Stimulated activated CD4-positive, alpha-beta T cell treated with anti-CD3 and anti-CD28 coated beads, Interleukin-2, amount 100 ng/mL, for 4 hours (primary cell): ENCODE measurements around the gene ANKS4B.
"Not testable (repeated sequence)": the region's sequence is repeated elsewhere in the genome, so short reads cannot be mapped to it uniquely, and the experiment has no call there.

Experiments used
- DNase-seq: peaks from one replicate; pipeline ENCODE4 v3.0.0-alpha.2; 2020; ENCODE audit warnings: low read depth

The ANKS4B gene

DNA sequence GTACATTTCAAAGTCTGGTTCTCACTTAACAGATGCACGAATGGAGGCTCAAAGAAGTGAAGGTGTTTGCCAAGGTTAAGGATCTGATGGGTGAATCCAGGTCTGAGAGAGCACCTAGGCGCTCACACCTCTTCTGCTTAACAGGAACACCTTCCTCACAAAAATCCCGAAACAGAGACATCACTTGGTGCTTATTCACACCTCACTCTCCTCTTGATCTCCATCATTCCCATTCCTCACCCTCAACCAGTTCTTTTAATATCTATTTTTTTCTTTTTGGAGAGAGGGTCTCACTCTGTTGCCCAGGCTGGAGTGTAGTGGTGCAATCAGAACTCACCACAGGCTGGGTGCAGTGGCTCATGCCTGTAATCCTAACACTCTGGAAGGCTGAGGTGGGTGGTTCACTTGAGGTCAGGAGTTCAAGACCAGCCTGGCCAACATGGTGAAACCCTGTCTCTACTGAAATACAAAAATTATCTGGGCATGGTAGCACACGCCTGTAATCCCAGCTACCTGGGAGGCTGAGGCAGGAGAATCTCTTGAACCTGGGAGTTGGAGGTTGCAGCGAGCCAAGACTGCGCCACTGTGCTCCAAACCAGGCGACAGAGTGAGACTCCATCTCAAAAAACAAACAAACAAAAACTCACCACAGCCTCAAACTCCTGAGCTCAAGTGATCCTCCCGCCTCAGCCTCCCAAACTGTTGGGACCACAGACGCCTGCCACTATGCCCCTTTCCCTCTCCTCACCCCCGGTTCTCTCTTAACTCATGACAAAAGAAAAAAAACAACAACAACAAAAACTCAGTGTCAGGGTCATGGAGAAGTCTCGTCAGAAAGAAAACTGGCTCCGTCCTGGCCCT lies 29.5 kb downstream of the ANKS4B start:
- DNase-seq = no peak

- DNase-seq = no peak
Measured at GRCh38 chr16:21263640-21264570, 30.4 kb downstream of the ANKS4B start.

- no peak for DNase-seq
Measured at GRCh38 chr16:21264571-21265036, 31.1 kb downstream of the ANKS4B start.

- no peak for DNase-seq
Measured at GRCh38 chr16:21265104-21265837, 31.8 kb downstream of the ANKS4B start.

DNA sequence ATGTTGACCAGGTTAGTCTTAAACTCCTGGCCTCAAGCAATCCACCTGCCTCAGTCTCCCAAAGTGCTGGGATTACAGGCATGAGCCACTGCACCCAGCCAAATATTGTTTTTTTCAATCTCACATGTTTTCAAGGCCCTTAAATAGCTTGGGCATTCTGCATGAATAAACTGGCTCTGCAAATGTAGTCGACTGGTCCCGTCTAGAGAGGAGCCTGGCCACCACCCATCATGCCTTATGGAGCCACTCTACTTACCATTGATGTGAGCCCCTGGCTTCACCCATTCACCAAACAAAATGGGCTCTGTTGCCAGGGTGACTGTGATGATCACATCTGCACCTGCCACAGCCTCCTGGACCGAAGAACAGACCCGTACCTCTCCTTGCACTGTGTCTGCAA lies 33.8 kb downstream of the ANKS4B start:
- no peak for DNase-seq

GRCh38 chr16:21268236-21268635 lies 34.7 kb downstream of the ANKS4B start:
- DNase-seq = no peak

DNA sequence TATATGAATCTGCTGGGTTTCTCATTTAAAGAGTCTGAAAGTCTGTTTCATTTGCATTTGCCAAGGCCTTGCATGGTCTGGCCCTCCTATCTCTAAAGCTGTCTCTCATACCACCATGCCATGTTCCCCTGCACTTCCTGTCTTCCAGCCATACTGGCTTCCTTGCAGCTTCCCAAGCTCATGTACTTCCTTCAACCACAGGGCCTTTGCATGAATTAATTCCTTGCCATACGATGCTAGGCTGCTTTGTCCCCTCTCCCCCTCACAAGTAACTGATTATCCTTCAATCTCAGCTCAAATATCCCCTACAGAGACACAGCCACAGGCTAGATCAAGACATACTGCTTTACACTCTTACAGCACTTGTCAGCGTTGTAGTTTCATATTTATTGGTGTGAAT lies 38.8 kb downstream of the ANKS4B start:
- DNase-seq = no peak

DNA sequence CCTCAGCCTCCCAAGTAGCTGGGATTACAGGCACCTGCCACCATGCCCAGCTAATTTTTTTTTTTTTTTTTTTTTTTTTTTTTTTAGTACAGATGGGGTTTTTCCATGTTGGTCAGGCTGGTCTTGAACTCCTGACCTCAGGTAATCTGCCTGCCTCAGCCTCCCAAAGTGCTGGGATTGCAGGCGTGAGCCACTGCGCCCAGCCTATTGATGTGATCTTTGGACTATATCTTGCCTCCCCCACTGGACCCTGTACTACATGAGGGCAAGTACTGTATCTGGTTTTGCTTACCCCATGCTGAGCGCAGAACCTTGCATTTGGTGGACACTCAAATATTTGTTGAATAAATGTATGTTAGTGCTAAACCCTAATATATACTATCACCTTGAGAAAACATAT lies 39.3 kb downstream of the ANKS4B start:
- DNase-seq = not testable (repeated sequence)

DNA sequence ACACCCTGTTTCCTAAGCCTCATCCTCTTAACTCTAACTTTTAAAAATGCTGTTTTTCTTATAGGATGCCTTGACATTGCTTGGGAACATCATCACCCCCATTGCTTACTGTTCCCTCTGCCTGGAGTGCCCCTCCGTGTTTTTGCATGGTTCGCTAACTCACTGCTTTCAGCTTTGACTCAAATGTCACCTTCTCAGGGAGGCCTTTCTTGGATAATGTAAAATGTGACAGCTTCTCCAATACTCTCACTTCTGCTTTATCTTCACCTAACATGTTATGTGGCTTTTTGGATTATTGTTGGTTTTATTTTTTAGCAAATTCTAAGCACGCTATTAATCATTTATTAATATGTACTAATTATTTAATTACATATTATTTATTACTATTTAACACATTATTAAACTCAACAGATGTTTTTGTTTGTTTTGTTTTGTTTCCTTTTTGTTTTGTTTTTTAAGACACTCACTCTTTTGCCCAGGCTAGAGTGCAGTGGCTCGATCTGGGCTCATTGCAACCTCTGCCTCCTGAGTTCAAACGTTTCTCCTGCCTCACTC lies 40.8 kb downstream of the ANKS4B start:
- no peak for DNase-seq

DNA sequence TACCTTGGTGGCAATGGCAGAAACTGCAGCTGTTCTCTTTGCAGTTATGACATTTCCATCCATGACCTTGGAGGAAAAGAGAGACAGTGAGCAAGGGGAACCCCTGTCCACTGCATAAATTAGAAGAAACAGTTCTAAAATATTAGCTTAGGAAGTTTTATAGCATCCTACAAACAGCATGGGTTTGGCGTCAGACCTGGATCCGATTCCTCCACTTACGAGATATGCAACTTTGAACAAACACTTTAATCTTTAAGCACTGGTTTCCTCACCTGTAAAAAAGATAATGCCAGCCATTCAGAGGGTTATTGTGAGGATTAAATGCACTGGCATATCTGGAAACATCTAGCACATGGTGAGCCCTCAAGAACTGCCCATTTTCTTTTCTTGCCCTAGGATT lies 42.0 kb downstream of the ANKS4B start:
- no peak for DNase-seq

DNA sequence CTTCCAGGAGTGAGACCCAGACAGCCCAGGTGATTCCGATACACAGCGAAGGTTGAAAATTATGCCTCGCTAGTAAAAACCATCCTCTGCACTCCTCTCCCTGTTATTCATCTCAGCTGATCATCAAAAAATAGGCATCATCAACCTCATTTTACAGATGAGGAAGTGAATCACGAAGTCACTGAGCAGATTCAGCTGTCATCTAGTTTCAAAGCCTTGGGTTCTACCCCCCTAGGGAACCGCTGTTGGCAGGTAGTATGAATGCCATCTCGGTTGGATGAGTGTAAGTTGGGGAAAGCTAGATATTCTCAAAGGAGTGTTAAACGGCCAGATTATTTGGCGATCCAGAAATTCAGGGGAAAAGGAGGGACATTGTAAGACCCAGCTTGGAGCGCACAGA lies 42.6 kb downstream of the ANKS4B start:
- no peak for DNase-seq

- no peak for DNase-seq
Measured at GRCh38 chr16:21277045-21277926, 43.8 kb downstream of the ANKS4B start.

GRCh38 chr16:21277927-21278706 lies 44.6 kb downstream of the ANKS4B start, which contains the start of gene CRYM:
Gene CRYM (minus strand): TSS chr16:21278290. CDS start chr16:21278251, 39 bp downstream.
- DNase-seq = peak; percentile 15

DNA sequence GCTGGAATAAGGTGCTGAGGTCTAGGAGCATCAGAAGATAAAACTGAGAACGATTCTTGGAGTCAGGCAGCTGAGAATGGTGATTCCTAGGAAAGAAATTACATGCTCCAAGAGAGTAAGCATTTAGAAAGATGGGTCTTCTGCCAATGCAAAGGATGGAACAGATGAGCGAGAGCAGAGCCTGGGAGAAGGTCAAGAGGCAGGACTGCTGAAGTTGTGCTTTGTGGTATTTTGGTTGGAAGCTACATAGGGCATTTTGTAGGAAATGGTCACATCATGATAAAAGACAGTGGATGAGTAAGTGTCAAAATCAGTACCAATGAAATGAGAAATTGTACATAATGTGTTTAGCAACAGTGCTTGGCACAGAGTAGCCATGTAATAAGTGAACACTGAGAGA lies 46.0 kb downstream of the ANKS4B start:
- DNase-seq = no peak

DNA sequence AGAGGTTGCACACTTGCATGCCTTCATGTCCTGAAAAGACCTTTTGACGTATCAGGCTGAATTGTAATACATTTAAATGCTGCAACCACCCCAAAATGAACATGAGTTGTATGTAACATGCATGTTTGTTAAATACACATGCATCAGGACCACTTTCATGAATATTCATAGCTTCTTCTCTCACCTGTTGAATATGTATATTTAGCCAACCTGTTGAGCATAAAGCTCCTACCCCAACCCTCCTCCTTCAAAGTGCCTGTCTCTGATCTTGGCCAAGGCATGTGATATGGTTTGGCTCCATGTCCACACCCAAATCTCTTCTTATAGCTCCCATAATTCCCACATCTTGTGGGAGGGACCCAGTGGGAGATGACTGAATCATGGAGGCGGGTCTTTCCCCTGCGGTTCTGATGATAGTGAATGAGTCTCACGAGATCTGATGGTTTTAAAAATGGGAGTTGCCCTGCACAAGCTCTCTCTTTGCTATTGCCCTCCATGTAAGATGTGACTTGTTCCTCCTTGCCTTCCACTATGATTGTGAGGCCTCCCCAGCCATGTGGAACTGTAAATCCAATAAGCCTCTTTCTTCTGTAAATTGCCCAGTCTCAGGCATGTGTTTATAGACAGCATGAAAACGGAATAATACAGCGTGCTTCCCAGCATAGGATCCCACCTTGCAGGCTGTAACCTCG lies 48.3 kb downstream of the ANKS4B start:
- no peak for DNase-seq

GRCh38 chr16:21283521-21284289 lies 50.2 kb downstream of the ANKS4B start:
- DNase-seq = no peak

DNA sequence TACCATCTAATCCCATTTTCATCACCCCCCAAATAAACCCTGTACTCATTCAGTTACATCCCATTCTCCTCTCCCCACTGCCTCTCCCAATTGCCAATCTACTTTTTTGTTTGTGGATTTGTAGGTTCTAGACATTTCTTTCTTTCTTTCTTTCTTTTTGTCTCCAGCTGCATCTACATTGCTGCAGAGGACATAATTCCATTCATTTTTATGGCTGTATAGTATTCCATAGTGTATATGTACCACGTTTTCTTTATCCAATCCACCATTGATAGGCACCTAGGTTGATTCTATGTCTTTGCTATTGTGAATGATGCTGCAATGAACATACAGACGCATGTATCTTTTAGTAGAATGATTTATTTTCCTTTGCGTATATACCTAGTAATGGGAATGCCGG lies 50.9 kb downstream of the ANKS4B start:
- DNase-seq = no peak

GRCh38 chr16:21285314-21285713 lies 51.8 kb downstream of the ANKS4B start:
- DNase-seq = no peak
